HG02642 (cell line): ENCODE results near the gene CHM.
"Not testable (repeated sequence)": the region's sequence is repeated elsewhere in the genome, so short reads cannot be mapped to it uniquely, and the experiment has no call there.

ENCODE experiments used
- ATAC-seq: cut with Tn5 transposase; IDR thresholded peaks from one replicate; pipeline ENCODE4 v1.9.1; 2021; ENCODE audit warnings: mild to moderate bottlenecking; ENCODE audit not compliant: unreplicated experiment, poor library complexity

Gene CHM

GRCh38 chrX:86047174-86047935 is at the start of gene CHM:
Gene CHM (minus strand): TSS chrX:86047558. CDS start chrX:86047532, 26 bp downstream.
- ATAC-seq = peak; percentile 99

GRCh38 chrX:86078650-86079049 is 31.3 kb upstream of the CHM start:
- ATAC-seq = no peak

- ATAC-seq = no peak
Observed at GRCh38 chrX:86066998-86067397, 19.6 kb upstream of the CHM start.

- ATAC-seq = no peak
Observed at GRCh38 chrX:86061407-86061806, 14.0 kb upstream of the CHM start.

GRCh38 chrX:86051741-86052140 is 4.4 kb upstream of the CHM start:
- no peak for ATAC-seq

GRCh38 chrX:86047936-86048280 is 550 bp upstream of the CHM start:
- no peak for ATAC-seq

- ATAC-seq = no peak
Observed at GRCh38 chrX:86044216-86044615, 3.1 kb downstream of the CHM start.

GRCh38 chrX:86039625-86040568 is 7.5 kb downstream of the CHM start:
- no peak for ATAC-seq

GRCh38 chrX:86033385-86033784 is 14.0 kb downstream of the CHM start:
- ATAC-seq = no peak

GRCh38 chrX:86028681-86029080 is 18.7 kb downstream of the CHM start:
- no peak for ATAC-seq

GRCh38 chrX:86023811-86024210 is 23.5 kb downstream of the CHM start:
- no peak for ATAC-seq

GRCh38 chrX:86021652-86022289 is 25.6 kb downstream of the CHM start:
- no peak for ATAC-seq

- no peak for ATAC-seq
Observed at GRCh38 chrX:86016139-86016538, 31.2 kb downstream of the CHM start.

GRCh38 chrX:86014959-86015358 is 32.4 kb downstream of the CHM start:
- not testable (repeated sequence) for ATAC-seq

- ATAC-seq = no peak
Observed at GRCh38 chrX:86014421-86014820, 32.9 kb downstream of the CHM start.

- no peak for ATAC-seq
Observed at GRCh38 chrX:86013792-86014191, 33.6 kb downstream of the CHM start.

- no peak for ATAC-seq
Observed at GRCh38 chrX:86012188-86012587, 35.2 kb downstream of the CHM start.

- ATAC-seq = not testable (repeated sequence)
Observed at GRCh38 chrX:86009803-86010202, 37.6 kb downstream of the CHM start.

GRCh38 chrX:86007891-86008290 is 39.5 kb downstream of the CHM start:
- ATAC-seq = not testable (repeated sequence)

GRCh38 chrX:86002076-86002896 is 45.1 kb downstream of the CHM start:
- ATAC-seq = no peak
